ENCODE measurements around the gene MBLAC1.

Gene MBLAC1

DNA sequence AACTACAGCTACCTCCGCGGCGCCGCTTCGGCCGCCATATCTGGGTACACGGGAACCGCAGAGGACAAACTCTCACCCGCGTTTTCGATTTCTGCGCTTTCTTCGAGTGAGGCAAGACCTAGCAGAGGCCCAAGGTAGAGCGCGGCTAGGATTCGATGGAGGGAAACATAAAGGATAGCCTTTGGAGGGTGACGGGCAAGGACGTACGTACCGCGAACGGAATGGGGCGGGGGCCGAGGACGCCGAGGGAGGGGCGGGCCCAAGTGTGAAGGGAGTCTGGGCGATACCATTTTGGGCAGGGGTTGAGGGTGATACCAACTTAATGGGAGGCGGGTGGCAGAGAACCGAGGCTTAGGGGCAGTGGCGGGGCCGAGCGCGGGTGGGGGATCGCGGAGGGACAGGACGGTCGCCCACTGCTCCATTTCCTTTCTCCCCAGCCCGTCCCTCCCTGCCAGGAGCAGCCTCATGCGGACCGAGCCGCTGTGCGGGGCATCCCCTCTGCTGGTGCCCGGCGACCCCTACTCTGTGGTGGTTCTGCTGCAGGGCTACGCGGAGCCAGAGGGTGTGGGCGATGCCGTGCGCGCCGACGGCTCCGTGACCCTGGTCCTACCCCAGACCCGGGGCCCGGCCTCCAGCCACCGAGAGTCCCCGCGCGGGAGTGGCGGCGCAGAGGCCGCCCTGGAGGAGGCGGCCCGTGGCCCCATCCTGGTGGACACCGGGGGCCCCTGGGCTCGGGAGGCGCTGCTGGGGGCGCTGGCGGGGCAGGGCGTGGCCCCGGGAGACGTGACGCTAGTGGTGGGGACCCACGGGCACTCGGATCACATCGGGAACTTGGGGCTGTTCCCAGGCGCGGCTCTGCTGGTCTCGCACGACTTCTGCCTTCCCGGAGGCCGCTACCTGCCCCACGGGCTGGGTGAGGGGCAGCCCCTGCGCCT lies at the start of gene MBLAC1:
Gene MBLAC1 (plus strand): TSS at position 37 of the 935 bp plus-strand sequence. CDS start 429 bp downstream, at position 466.
- DNase-seq (ENCODE audit: extremely low spot score, insufficient read length, low read depth) (peak; percentile 80), FAIRE-seq (peak; percentile 84)

DNA sequence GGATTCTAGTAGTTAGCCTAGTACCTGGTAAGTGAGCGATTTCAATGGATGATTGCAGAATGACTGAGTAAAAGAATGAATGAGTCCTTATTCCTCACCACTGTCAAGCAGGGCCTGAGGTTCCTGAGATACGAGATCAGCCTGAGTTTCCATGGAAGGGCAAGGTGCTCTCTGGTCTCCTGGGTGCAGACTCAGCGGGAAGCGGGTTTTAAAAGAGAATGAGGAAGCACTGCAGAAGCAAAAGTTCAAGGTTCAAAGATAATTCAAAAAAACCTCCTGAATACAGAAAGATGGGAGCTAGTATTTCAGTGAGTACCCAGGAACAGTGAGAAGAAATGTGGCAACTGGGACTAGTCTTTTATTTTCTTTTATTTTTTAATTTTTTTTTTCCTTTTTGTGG lies 49.6 kb upstream of the MBLAC1 start:
- DNase-seq (ENCODE audit: extremely low spot score, insufficient read length, low read depth): no peak
- FAIRE-seq: no peak

GRCh38 chr7:100079024-100079560 lies 47.7 kb upstream of the MBLAC1 start:
- no peak for DNase-seq (ENCODE audit: extremely low spot score, insufficient read length, low read depth)
- no peak for FAIRE-seq

- peak; percentile 5 for FAIRE-seq
- DNase-seq (ENCODE audit: extremely low spot score, insufficient read length, low read depth): no peak
Measured at GRCh38 chr7:100080907-100081534, 45.7 kb upstream of the MBLAC1 start.

DNA sequence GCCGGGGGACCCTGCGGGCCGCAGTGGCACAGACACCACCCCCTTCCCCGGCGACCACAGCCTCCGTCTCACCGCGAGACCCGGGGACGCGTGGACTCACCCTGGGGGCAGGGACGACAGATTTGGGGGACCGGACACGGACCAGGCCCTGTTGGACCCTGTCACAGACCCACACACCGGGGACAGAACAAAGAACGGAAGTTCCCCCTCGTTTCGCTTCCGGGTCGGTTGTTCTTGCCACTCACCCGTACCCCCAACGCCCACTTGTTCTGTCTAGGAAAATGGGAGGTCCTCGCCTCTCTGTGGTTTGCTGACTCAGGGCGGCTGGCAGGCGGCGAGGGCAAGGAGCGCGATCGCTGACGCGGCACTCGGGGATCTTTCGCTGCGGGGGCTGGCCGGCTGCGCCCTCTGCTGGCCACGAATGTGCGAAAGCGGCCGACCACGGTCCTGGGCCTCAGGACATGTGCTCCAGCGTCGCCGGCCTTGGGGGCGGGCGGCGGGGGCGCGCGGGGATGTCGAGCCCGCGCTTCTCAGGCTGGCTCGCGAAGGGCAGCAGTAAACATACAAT lies 45.1 kb upstream of the MBLAC1 start, which contains the start of gene ZNF3:
Gene ZNF3 (minus strand): TSS at position 189 of the 568 bp plus-strand sequence. CDS start 4,366 bp downstream, outside the sequence.
- DNase-seq (ENCODE audit: extremely low spot score, insufficient read length, low read depth): peak; percentile 85
- peak; percentile 99 for FAIRE-seq

GRCh38 chr7:100082978-100083377 lies 43.8 kb upstream of the MBLAC1 start:
- no peak for DNase-seq (ENCODE audit: extremely low spot score, insufficient read length, low read depth)
- FAIRE-seq: no peak

- no peak for DNase-seq (ENCODE audit: extremely low spot score, insufficient read length, low read depth)
- FAIRE-seq: no peak
Measured at GRCh38 chr7:100085515-100085914, 41.3 kb upstream of the MBLAC1 start.

GRCh38 chr7:100087055-100087750 lies 39.6 kb upstream of the MBLAC1 start:
- DNase-seq (ENCODE audit: extremely low spot score, insufficient read length, low read depth): no peak
- FAIRE-seq: no peak

GRCh38 chr7:100088095-100088620 lies 38.6 kb upstream of the MBLAC1 start:
- no peak for DNase-seq (ENCODE audit: extremely low spot score, insufficient read length, low read depth)
- FAIRE-seq: no peak

DNA sequence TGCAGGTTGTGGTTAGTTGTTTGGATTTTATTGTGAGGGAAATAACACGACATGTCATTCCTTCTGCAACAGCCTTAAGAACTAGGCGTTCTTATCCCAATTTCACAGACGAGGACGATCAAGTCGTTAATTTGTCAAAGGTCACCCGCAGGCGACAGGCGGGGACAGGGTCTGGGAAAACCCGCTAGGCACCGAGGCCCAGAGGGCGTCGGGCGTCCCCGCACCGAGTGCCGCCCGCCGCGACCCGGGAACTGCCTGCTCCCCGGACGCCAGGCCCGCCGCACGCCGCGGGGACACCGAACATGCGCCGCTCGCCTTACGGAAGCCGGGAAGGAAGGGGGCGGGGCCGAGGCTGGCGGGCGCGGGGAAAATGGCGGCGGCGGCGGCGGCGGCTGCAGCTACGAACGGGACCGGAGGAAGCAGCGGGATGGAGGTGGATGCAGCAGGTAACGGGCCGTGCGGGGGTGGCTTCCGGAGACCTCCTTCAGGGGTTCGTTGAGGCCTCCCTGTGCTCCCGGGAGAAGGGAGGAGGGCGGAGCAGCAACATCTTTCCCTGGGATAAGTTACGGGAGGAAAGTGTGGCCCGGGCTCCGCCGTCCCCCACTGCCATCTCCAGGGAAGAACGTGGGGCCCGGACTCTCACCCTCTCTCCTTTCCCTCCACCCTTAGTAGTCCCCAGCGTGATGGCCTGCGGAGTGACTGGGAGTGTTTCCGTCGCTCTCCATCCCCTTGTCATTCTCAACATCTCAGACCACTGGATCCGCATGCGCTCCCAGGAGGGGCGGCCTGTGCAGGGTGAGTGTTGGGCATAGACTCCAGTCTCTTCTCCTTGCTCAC lies 37.9 kb upstream of the MBLAC1 start, which contains the start of gene COPS6:
Gene COPS6 (plus strand): TSS at position 349 of the 837 bp plus-strand sequence. CDS start 22 bp downstream, at position 371.
- peak; percentile 74 for DNase-seq (ENCODE audit: extremely low spot score, insufficient read length, low read depth)
- FAIRE-seq: peak; percentile 70

GRCh38 chr7:100089458-100090196 lies 37.1 kb upstream of the MBLAC1 start:
- FAIRE-seq (no peak), DNase-seq (ENCODE audit: extremely low spot score, insufficient read length, low read depth) (no peak)

DNA sequence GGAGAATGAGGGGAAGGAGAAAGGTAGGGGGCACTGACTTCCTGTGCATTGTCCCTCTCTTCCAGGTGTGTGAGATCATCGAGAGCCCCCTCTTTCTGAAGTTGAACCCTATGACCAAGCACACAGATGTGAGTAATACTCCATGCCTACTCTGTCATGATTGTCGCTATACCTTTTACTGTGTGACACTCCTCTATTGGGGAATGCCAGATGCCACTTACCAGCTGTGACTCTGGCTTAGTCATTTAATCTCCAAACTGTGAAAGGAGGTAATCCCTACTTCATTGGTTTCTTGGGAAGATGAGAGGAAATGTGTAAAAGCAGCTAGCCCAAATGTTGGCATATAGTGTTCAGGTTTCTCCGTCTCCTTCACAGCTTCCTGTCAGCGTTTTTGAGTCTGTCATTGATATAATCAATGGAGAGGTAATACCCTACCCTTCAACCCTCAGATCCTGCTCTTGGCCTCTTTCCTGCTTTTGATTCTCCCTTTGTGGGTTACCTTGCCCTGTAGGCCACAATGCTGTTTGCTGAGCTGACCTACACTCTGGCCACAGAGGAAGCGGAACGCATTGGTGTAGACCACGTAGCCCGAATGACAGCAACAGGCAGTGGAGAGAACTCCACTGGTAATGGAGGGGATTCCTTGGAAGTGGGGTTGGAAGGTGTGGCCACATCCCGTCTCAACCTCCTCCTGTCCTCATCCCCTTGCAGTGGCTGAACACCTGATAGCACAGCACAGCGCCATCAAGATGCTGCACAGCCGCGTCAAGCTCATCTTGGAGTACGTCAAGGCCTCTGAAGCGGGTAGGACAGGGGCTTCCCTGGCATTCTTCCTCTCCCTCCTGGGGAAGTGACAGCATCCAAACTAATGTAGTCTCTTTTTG lies 36.0 kb upstream of the MBLAC1 start:
- no peak for DNase-seq (ENCODE audit: extremely low spot score, insufficient read length, low read depth)
- FAIRE-seq: no peak

- FAIRE-seq (no peak), DNase-seq (ENCODE audit: extremely low spot score, insufficient read length, low read depth) (no peak)
Measured at GRCh38 chr7:100091411-100092181, 35.2 kb upstream of the MBLAC1 start.

- FAIRE-seq: no peak
- DNase-seq (ENCODE audit: extremely low spot score, insufficient read length, low read depth): no peak
Measured at GRCh38 chr7:100093054-100093453, 33.7 kb upstream of the MBLAC1 start.

- FAIRE-seq (no peak), DNase-seq (ENCODE audit: extremely low spot score, insufficient read length, low read depth) (no peak)
Measured at GRCh38 chr7:100093498-100093897, 33.3 kb upstream of the MBLAC1 start.

DNA sequence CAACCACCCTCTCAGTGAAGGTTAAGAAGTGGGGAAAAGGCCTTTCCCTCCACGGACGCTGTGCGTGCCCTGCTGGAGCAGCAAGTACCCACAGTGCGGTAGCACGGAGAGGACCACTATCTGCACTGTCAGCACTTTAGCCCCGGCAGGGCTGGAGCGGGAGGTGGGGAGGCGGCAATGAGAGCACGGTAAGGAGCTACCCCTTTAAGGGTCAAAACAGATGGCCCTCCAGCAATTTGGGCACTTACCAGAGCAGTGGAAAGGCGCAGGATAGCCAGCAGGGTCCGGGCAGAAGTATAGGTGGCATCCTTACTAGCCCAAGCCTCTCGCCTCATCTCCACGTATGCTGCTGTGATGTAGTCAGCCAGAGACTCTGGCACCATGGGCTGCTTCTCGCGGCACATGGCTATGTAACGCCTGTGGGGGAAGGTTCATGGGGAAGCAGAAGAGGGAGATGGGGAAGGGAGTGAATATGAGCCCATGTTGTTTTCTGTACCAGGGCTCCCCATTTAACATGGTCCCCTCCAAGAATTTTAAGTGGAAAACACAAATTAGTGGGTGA lies 32.8 kb upstream of the MBLAC1 start:
- FAIRE-seq (no peak), DNase-seq (ENCODE audit: extremely low spot score, insufficient read length, low read depth) (no peak)

All from GM18507 (cell line).